HEK293 (cell line): ENCODE data around the gene HEMK1.

ENCODE experiments used
- CTCF ChIA-PET: fragments of 350-600 bp; formaldehyde crosslinking; extraction: SDS; loops from one replicate; lab custom pipeline; 2021; ENCODE audit warnings: antibody characterized with exemption; lab: Yijun Ruan, JAX
- POLR2A ChIA-PET: fragments of 300-600 bp; formaldehyde crosslinking; extraction: SDS; loops from one replicate; lab custom pipeline; 2020; ENCODE audit warnings: antibody characterized with exemption, inconsistent platforms; lab: Yijun Ruan, JAX
- H3K27ac ChIP-seq: fragments of 200-500 bp; sonication (Bioruptor generic); 2 replicates; pipeline ENCODE4 v1.5.1; 2014; ENCODE audit warnings: low read depth, low read length, control low read depth, inconsistent platforms; ENCODE audit errors: extremely low read depth
- H3K36me3 ChIP-seq, 2 experiments: fragments of 200-500 bp in 1 of 2; sonication (Bioruptor generic) in 1 of 2; 1 replicate in 1 of 2; 2 replicates in 1 of 2; pipeline ENCODE4 v1.5.1; 2014 to 2017; ENCODE audit warnings: inconsistent platforms in 2 of 2, low read length in 2 of 2; ENCODE audit not compliant: control insufficient read depth in 2 of 2, insufficient read depth in 1 of 2
- H3K4me1 ChIP-seq: fragments of 200-500 bp; sonication (Bioruptor generic); 2 replicates; pipeline ENCODE4 v1.5.1; 2014; ENCODE audit warnings: mild to moderate bottlenecking, low read length, inconsistent platforms; ENCODE audit not compliant: control insufficient read depth, insufficient read depth
- H3K4me3 ChIP-seq: 2 replicates; pipeline ENCODE4 v1.5.1; 2011; ENCODE audit warnings: low read depth, mild to moderate bottlenecking, control low read depth, low read length, moderate library complexity
- H3K9me3 ChIP-seq: fragments of 200-500 bp; sonication (Bioruptor generic); 2 replicates; pipeline ENCODE4 v1.5.1; 2014; ENCODE audit warnings: low read depth, low read length, inconsistent platforms; ENCODE audit not compliant: control insufficient read depth, insufficient read depth
- HOXA7 ChIP-seq: sonication (generic); formaldehyde crosslinking; IDR thresholded peaks from 2 replicates; pipeline ENCODE4 v1.8.1; 2022; ENCODE audit warnings: missing genetic modification reagents, borderline replicate concordance
- OSR2 ChIP-seq: fragments of 450-650 bp; formaldehyde crosslinking; IDR thresholded peaks from 2 replicates; pipeline ENCODE4 v1.5.1; 2016; ENCODE audit warnings: missing biosample characterization, missing genetic modification characterization
- RBAK ChIP-seq: fragments of 450-650 bp; formaldehyde crosslinking; IDR thresholded peaks from 2 replicates; pipeline ENCODE4 v1.5.1; 2016; ENCODE audit warnings: missing biosample characterization, missing genetic modification characterization
- REPIN1 ChIP-seq: fragments of 450-650 bp; formaldehyde crosslinking; IDR thresholded peaks from 2 replicates; pipeline ENCODE4 v1.5.1; 2017; ENCODE audit warnings: missing biosample characterization, missing genetic modification characterization, low read depth
- SCRT1 ChIP-seq: fragments of 450-650 bp; formaldehyde crosslinking; IDR thresholded peaks from 2 replicates; pipeline ENCODE4 v1.5.1; 2016; ENCODE audit warnings: missing biosample characterization, missing genetic modification characterization, borderline replicate concordance
- ZFP3 ChIP-seq: fragments of 450-650 bp; formaldehyde crosslinking; IDR thresholded peaks from 2 replicates; pipeline ENCODE4 v1.5.1; 2016; ENCODE audit warnings: low read depth, missing biosample characterization, missing genetic modification characterization
- ZNF114 ChIP-seq: fragments of 450-650 bp; formaldehyde crosslinking; IDR thresholded peaks from 2 replicates; pipeline ENCODE4 v1.5.0; 2017; ENCODE audit warnings: missing biosample characterization, missing genetic modification characterization
- ZNF16 ChIP-seq: fragments of 450-650 bp; formaldehyde crosslinking; IDR thresholded peaks from 2 replicates; pipeline ENCODE4 v1.5.1; 2016; ENCODE audit warnings: low read depth, missing biosample characterization, missing genetic modification characterization
- ZNF174 ChIP-seq: fragments of 450-650 bp; formaldehyde crosslinking; IDR thresholded peaks from 2 replicates; pipeline ENCODE4 v1.5.0; 2017; ENCODE audit warnings: missing biosample characterization, mild to moderate bottlenecking, missing genetic modification characterization
- ZNF223 ChIP-seq: fragments of 450-650 bp; formaldehyde crosslinking; IDR thresholded peaks from 2 replicates; pipeline ENCODE4 v1.5.1; 2016; ENCODE audit warnings: missing biosample characterization, missing genetic modification characterization
- ZNF23 ChIP-seq: fragments of 450-650 bp; formaldehyde crosslinking; IDR thresholded peaks from 2 replicates; pipeline ENCODE4 v1.5.1; 2016; ENCODE audit warnings: missing biosample characterization, missing genetic modification characterization, borderline replicate concordance
- ZNF248 ChIP-seq: fragments of 450-650 bp; formaldehyde crosslinking; IDR thresholded peaks from 2 replicates; pipeline ENCODE4 v1.5.1; 2017; ENCODE audit warnings: missing biosample characterization, missing genetic modification characterization
- ZNF324 ChIP-seq: fragments of 450-650 bp; formaldehyde crosslinking; IDR thresholded peaks from 2 replicates; pipeline ENCODE4 v1.5.1; 2016; ENCODE audit warnings: missing biosample characterization, missing genetic modification characterization
- ZNF341 ChIP-seq: fragments of 450-650 bp; formaldehyde crosslinking; IDR thresholded peaks from 2 replicates; pipeline ENCODE4; 2016; ENCODE audit warnings: low read depth, missing biosample characterization, missing genetic modification characterization
- ZNF404 ChIP-seq: fragments of 450-650 bp; formaldehyde crosslinking; IDR thresholded peaks from 2 replicates; pipeline ENCODE4 v1.5.1; 2017; ENCODE audit warnings: missing biosample characterization, missing genetic modification characterization
- ZNF555 ChIP-seq: fragments of 450-650 bp; formaldehyde crosslinking; conservative IDR thresholded peaks from 2 replicates; pipeline ENCODE4 v1.5.1; 2017; ENCODE audit warnings: missing biosample characterization, mild to moderate bottlenecking, missing genetic modification characterization, inconsistent platforms
- ZNF560 ChIP-seq: fragments of 450-650 bp; formaldehyde crosslinking; IDR thresholded peaks from 2 replicates; pipeline ENCODE4 v1.5.1; 2017; ENCODE audit warnings: missing biosample characterization, missing genetic modification characterization, borderline replicate concordance
- ZNF660 ChIP-seq: fragments of 450-650 bp; IDR thresholded peaks from 2 replicates; pipeline ENCODE4 v1.5.1; 2018; ENCODE audit warnings: missing biosample characterization, mild to moderate bottlenecking, missing genetic modification characterization
- ZNF777 ChIP-seq: fragments of 450-650 bp; formaldehyde crosslinking; IDR thresholded peaks from 2 replicates; pipeline ENCODE4 v1.5.1; 2017; ENCODE audit warnings: missing biosample characterization, missing genetic modification characterization, borderline replicate concordance
- ZXDB ChIP-seq: fragments of 450-650 bp; formaldehyde crosslinking; IDR thresholded peaks from 2 replicates; pipeline ENCODE4 v1.5.1; 2016; ENCODE audit warnings: missing biosample characterization, missing genetic modification characterization
- TF ChIP-seq, protein P1 (sequence below): fragments of 450-650 bp; formaldehyde crosslinking; IDR thresholded peaks from 2 replicates; pipeline ENCODE4 v1.5.1; 2016; ENCODE audit warnings: missing biosample characterization, missing genetic modification characterization
- TF ChIP-seq, protein P2 (sequence below): fragments of 450-650 bp; formaldehyde crosslinking; IDR thresholded peaks from 2 replicates; pipeline ENCODE4 v1.5.1; 2016; ENCODE audit warnings: missing biosample characterization, missing genetic modification characterization
- TF ChIP-seq, protein P3 (sequence below): fragments of 450-650 bp; formaldehyde crosslinking; IDR thresholded peaks from 2 replicates; pipeline ENCODE4 v1.5.1; 2016; ENCODE audit warnings: missing biosample characterization, missing genetic modification characterization
- TF ChIP-seq, protein P4 (sequence below): fragments of 450-650 bp; formaldehyde crosslinking; IDR thresholded peaks from 2 replicates; pipeline ENCODE4 v1.5.1; 2016; ENCODE audit warnings: missing biosample characterization, missing genetic modification characterization

HEMK1 gene

DNA sequence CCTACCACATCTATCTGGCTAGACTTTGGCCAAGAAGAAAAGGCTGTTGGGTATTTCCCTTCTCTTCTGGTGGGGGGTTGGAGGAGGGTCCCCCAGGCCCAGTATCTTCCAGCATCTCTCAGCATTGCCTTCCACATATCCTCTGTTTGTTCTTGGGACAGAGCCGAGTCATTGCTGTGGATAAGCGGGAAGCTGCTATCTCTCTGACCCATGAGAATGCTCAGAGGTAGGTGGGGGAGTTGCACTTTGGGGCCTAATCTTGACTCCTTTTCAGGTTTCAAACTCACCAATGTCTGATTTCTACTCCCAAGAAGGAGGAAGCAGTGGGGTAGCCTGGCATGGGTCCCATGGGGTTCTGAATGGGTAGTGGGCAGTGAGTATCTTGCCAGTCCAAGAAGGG is 8.0 kb downstream of the HEMK1 start (continued):
- TF ChIP-seq, protein P1, sequence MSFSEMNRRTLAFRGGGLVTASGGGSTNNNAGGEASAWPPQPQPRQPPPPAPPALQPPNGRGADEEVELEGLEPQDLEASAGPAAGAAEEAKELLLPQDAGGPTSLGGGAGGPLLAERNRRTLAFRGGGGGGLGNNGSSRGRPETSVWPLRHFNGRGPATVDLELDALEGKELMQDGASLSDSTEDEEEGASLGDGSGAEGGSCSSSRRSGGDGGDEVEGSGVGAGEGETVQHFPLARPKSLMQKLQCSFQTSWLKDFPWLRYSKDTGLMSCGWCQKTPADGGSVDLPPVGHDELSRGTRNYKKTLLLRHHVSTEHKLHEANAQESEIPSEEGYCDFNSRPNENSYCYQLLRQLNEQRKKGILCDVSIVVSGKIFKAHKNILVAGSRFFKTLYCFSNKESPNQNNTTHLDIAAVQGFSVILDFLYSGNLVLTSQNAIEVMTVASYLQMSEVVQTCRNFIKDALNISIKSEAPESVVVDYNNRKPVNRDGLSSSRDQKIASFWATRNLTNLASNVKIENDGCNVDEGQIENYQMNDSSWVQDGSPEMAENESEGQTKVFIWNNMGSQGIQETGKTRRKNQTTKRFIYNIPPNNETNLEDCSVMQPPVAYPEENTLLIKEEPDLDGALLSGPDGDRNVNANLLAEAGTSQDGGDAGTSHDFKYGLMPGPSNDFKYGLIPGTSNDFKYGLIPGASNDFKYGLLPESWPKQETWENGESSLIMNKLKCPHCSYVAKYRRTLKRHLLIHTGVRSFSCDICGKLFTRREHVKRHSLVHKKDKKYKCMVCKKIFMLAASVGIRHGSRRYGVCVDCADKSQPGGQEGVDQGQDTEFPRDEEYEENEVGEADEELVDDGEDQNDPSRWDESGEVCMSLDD = no peak
- TF ChIP-seq, protein P2, sequence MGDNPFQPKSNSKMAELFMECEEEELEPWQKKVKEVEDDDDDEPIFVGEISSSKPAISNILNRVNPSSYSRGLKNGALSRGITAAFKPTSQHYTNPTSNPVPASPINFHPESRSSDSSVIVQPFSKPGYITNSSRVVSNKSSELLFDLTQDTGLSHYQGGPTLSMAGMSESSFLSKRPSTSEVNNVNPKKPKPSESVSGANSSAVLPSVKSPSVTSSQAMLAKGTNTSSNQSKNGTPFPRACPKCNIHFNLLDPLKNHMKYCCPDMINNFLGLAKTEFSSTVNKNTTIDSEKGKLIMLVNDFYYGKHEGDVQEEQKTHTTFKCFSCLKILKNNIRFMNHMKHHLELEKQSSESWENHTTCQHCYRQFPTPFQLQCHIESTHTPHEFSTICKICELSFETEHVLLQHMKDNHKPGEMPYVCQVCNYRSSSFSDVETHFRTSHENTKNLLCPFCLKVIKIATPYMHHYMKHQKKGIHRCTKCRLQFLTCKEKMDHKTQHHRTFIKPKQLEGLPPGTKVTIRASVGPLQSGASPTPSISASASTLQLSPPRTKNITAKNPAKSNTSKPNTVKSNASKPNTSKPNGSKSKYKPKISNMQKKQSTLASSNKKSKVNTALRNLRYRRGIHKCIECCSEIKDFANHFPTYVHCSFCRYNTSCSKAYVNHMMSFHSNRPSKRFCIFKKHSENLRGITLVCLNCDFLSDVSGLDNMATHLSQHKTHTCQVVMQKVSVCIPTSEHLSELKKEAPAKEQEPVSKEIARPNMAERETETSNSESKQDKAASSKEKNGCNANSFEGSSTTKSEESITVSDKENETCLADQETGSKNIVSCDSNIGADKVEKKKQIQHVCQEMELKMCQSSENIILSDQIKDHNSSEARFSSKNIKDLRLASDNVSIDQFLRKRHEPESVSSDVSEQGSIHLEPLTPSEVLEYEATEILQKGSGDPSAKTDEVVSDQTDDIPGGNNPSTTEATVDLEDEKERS (tag by site-specific recombination) = no peak
- TF ChIP-seq OSR2 (tag by site-specific recombination) = no peak
- TF ChIP-seq ZNF223 (tag by site-specific recombination) = no peak
- TF ChIP-seq ZNF660 (tag by site-specific recombination) = no peak
- TF ChIP-seq ZNF114 (tag by site-specific recombination) = no peak

DNA sequence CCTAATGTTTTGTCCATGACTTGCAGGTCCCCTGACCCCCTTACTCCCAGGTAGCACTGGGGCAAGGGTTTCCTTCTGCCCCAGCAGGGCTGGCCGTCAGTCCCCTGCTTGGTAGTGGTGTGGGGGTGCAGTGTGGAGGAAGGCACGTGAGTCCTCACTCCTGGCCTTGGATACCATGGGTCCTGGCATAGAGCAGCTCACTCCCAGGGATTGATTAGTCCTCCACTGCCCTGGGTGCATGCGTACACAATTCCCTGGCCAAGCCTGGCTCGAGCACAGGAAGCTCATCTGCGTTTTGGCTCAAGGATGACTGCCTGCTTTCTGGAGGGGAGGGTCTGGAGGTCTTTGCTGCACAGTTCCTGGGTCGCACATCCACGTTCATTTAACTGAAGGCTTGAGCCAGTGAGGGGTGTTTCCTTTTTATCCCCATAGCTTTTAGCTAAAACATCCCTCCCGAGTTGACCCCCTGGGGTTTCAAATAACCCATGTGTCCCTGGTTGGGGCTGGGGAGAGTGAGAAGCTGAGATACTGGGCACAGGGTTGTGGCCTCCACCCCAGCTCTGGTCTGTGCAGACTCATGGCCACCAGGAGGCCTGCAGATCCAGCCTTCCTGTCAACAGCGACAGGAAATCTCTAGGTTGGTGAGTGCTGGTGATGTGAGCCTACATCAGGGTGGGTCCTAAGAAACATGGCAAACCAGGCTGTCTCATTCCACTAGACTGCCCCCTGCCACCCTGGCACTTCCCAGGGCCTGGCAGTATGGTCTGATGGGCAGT is 11.5 kb downstream of the HEMK1 start:
- CTCF ChIA-PET = interaction anchor here (1.0 to 1.5 kb wide), 2 partner anchors 9 to 32 kb away, joined by 3 to 6 read pairs; no protein-coding TSS in a partner anchor
- H3K4me3 ChIP-seq = no peak overlapping the region
- POLR2A ChIA-PET = no interaction called here
- H3K27ac ChIP-seq = no peak overlapping the region
- peaks cover 0 to 75% of the 10 kb centered on the region in 2 experiments; a peak in 1 of 3 replicates for H3K36me3 ChIP-seq
- no peaks in the 10 kb centered on the region for H3K9me3 ChIP-seq
- TF ChIP-seq ZNF404 (tag by site-specific recombination) (no peak), HOXA7 (CRISPR knock-in tag) (no peak), SCRT1 (tag by site-specific recombination) (no peak), ZNF16 (tag by site-specific recombination) (no peak), ZNF555 (tag by site-specific recombination) (no peak), ZXDB (tag by site-specific recombination) (no peak), ZNF341 (tag by site-specific recombination) (no peak), ZNF324 (no peak), ZNF777 (no peak), ZNF174 (tag by site-specific recombination) (no peak), ZFP3 (tag by site-specific recombination) (no peak), ZNF560 (tag by site-specific recombination) (no peak), ZNF23 (tag by site-specific recombination) (no peak), REPIN1 (tag by site-specific recombination) (no peak), ZNF248 (tag by site-specific recombination) (no peak), RBAK (no peak)
- TF ChIP-seq, protein P3, sequence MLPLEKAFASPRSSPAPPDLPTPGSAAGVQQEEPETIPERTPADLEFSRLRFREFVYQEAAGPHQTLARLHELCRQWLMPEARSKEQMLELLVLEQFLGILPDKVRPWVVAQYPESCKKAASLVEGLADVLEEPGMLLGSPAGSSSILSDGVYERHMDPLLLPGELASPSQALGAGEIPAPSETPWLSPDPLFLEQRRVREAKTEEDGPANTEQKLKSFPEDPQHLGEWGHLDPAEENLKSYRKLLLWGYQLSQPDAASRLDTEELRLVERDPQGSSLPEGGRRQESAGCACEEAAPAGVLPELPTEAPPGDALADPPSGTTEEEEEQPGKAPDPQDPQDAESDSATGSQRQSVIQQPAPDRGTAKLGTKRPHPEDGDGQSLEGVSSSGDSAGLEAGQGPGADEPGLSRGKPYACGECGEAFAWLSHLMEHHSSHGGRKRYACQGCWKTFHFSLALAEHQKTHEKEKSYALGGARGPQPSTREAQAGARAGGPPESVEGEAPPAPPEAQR (tag by site-specific recombination) = no peak
- TF ChIP-seq, protein P4, sequence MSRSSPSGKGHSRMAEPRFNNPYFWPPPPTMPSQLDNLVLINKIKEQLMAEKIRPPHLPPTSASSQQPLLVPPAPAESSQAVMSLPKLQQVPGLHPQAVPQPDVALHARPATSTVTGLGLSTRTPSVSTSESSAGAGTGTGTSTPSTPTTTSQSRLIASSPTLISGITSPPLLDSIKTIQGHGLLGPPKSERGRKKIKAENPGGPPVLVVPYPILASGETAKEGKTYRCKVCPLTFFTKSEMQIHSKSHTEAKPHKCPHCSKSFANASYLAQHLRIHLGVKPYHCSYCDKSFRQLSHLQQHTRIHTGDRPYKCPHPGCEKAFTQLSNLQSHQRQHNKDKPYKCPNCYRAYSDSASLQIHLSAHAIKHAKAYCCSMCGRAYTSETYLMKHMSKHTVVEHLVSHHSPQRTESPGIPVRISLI (tag by site-specific recombination) = no peak
- H3K4me1 ChIP-seq = no peaks in the 10 kb centered on the region
